Loucy (cell line): ENCODE results near the gene TMEM117.

ENCODE experiments used
- H2AFZ ChIP-seq: fragments of 200-600 bp; sonication (generic); 2 replicates; pipeline ENCODE4 v1.6.0; 2016; ENCODE audit warnings: antibody characterized with exemption, mild to moderate bottlenecking, low read length, moderate library complexity
- H3F3A ChIP-seq: fragments of 200-600 bp; 2 replicates; pipeline ENCODE4 v1.6.0; 2016; ENCODE audit warnings: antibody characterized with exemption, low read depth, mild to moderate bottlenecking
- H3K27me3 ChIP-seq: fragments of 200-600 bp; sonication (generic); 2 replicates; pipeline ENCODE4 v1.6.1; 2014; ENCODE audit warnings: low read length, mild to moderate bottlenecking; ENCODE audit not compliant: insufficient read depth, poor library complexity, severe bottlenecking
- H3K36me3 ChIP-seq: fragments of 200-600 bp; sonication (generic); 2 replicates; pipeline ENCODE4 v1.6.1; 2016; ENCODE audit warnings: low read length; ENCODE audit not compliant: insufficient read depth
- H3K4me1 ChIP-seq: fragments of 200-600 bp; sonication (generic); 2 replicates; pipeline ENCODE4 v1.5.1; 2014; ENCODE audit warnings: low read length, mild to moderate bottlenecking; ENCODE audit not compliant: insufficient read depth, poor library complexity, severe bottlenecking
- H3K4me2 ChIP-seq: fragments of 200-600 bp; sonication (generic); 2 replicates; pipeline ENCODE4 v1.6.0; 2014; ENCODE audit warnings: antibody characterized with exemption, low read length, low read depth, mild to moderate bottlenecking; ENCODE audit not compliant: poor library complexity, severe bottlenecking
- H3K4me3 ChIP-seq: fragments of 200-600 bp; sonication (generic); 2 replicates; pipeline ENCODE4 v1.5.1; 2014; ENCODE audit warnings: low read length, mild to moderate bottlenecking, mixed read lengths; ENCODE audit not compliant: poor library complexity, severe bottlenecking
- H3K79me2 ChIP-seq: fragments of 200-600 bp; sonication (generic); 2 replicates; pipeline ENCODE4 v1.6.1; 2014; ENCODE audit warnings: low read length; ENCODE audit not compliant: insufficient read depth
- H3K9ac ChIP-seq: fragments of 200-600 bp; sonication (generic); 2 replicates; pipeline ENCODE4 v1.6.0; 2014; ENCODE audit warnings: mild to moderate bottlenecking, low read depth, low read length, moderate library complexity; ENCODE audit not compliant: poor library complexity, severe bottlenecking
- H3K9me2 ChIP-seq: fragments of 200-600 bp; sonication (generic); replicated peaks from 2 replicates; pipeline ENCODE4 v1.6.1; 2016; ENCODE audit warnings: low read depth, low read length, mixed read lengths
- H3K9me3 ChIP-seq: fragments of 200-600 bp; sonication (generic); 2 replicates; pipeline ENCODE4 v1.6.1; 2014; ENCODE audit warnings: mild to moderate bottlenecking, antibody characterized with exemption, low read length, low read depth; ENCODE audit not compliant: insufficient read depth
- H4K20me1 ChIP-seq: fragments of 200-600 bp; sonication (generic); 2 replicates; pipeline ENCODE4 v1.6.0; 2014; ENCODE audit warnings: antibody characterized with exemption, low read length, mild to moderate bottlenecking; ENCODE audit not compliant: insufficient read depth, poor library complexity, severe bottlenecking
- CTCF ChIP-seq: fragments of 200-600 bp; sonication (generic); conservative IDR thresholded peaks from 2 replicates; pipeline ENCODE4 v1.5.1; 2014; ENCODE audit warnings: mild to moderate bottlenecking, antibody characterized with exemption, low read length
- EZH2phosphoT487 ChIP-seq: fragments of 200-600 bp; IDR thresholded peaks from 2 replicates; pipeline ENCODE4 v1.6.1; 2018; ENCODE audit warnings: antibody characterized with exemption, mild to moderate bottlenecking, moderate library complexity, borderline replicate concordance

The TMEM117 gene

GRCh38 chr12:43795716-43796280 is 40.1 kb upstream of the TMEM117 start:
- H3K4me3 ChIP-seq, result no peak overlapping the region
- peaks cover 52% of the 10 kb centered on the region for H3K36me3 ChIP-seq
- no peak for TF ChIP-seq EZH2phosphoT487
- no peak for TF ChIP-seq CTCF
- no peaks in the 10 kb centered on the region for H3K9me2 ChIP-seq
- no peaks in the 10 kb centered on the region; the same call in 1 of the 2 replicates for H3F3A ChIP-seq
- H3K9me3 ChIP-seq, result no peaks in the 10 kb centered on the region
- H2AFZ ChIP-seq, result no peak overlapping the region
- H4K20me1 ChIP-seq, result peaks cover 27% of the 10 kb centered on the region
- peaks cover 7% of the 10 kb centered on the region for H3K4me1 ChIP-seq
- peaks cover 14% of the 10 kb centered on the region for H3K79me2 ChIP-seq
- H3K4me2 ChIP-seq, result no peak overlapping the region
- H3K9ac ChIP-seq, result no peak overlapping the region
- H3K27me3 ChIP-seq, result no peaks in the 10 kb centered on the region

- Histone ChIP-seq H3K9me2 (no peaks in the 10 kb centered on the region), H3K9me3 (no peaks in the 10 kb centered on the region), H3K4me3 (no peak overlapping the region), H3K27me3 (no peaks in the 10 kb centered on the region), H3K4me1 (peaks cover 11% of the 10 kb centered on the region), H4K20me1 (peaks cover 30% of the 10 kb centered on the region), H3K4me2 (peak overlapping the region; percentile 20), H3F3A (no peaks in the 10 kb centered on the region; the same call in 1 of the 2 replicates), H2AFZ (no peak overlapping the region), H3K9ac (no peak overlapping the region), H3K79me2 (peaks cover 30% of the 10 kb centered on the region), H3K36me3 (peaks cover 56% of the 10 kb centered on the region)
- no peak for TF ChIP-seq EZH2phosphoT487
- TF ChIP-seq CTCF, result no peak
Measured at GRCh38 chr12:43797561-43798217, 38.2 kb upstream of the TMEM117 start.

- Histone ChIP-seq H3K79me2 (peaks cover 53% of the 10 kb centered on the region), H3K9me2 (no peaks in the 10 kb centered on the region), H3K36me3 (peaks cover 14% of the 10 kb centered on the region; the same call in 1 of the 2 replicates), H2AFZ (peak overlapping the region; percentile 88), H3K27me3 (no peaks in the 10 kb centered on the region), H3K9me3 (no peaks in the 10 kb centered on the region), H3F3A (no peaks in the 10 kb centered on the region), H4K20me1 (peaks cover 36% of the 10 kb centered on the region), H3K4me3 (peak overlapping the region; percentile 99), H3K4me2 (peak overlapping the region; percentile 100), H3K4me1 (peaks cover 40% of the 10 kb centered on the region), H3K9ac (peak overlapping the region; percentile 80)
- TF ChIP-seq EZH2phosphoT487 (no peak), CTCF (no peak; the same call in 1 of the 2 replicates)
Measured at GRCh38 chr12:43805149-43805859, 30.6 kb upstream of the TMEM117 start.
